Psoas muscle (tissue), 8 donors: ENCODE data around the gene TACSTD2. TPM values are rescaled to one million over a fixed set of nuclear protein-coding genes. Genes with fewer than 3 reads are reported as not detected.

Experiments used
- ATAC-seq, 4 donors: fragments of 200-7000 bp; cut with Tn5 transposase; one replicate each; pipeline ENCODE4 v1.9.1; 2020; ENCODE audit warnings: moderate library complexity in 3 of 4, mild to moderate bottlenecking in 2 of 4
- DNase-seq, 2 donors: peaks; one replicate each; pipeline ENCODE4 v3.0.0-alpha.2; 2020
- H3K27ac ChIP-seq: fragments of 200-600 bp; one replicate; pipeline ENCODE4 v1.8.0; 2022
- H3K27me3 ChIP-seq, 3 donors: fragments of 200-600 bp in 1 of 3; one replicate each; pipeline versions ENCODE4 v1.6.1 to v1.8.0; 2013 to 2022; ENCODE audit warnings: low read length in 2 of 3, mild to moderate bottlenecking in 2 of 3, moderate library complexity in 1 of 3; ENCODE audit not compliant: insufficient read depth in 3 of 3
- H3K36me3 ChIP-seq, 2 donors: fragments of 200-600 bp in 1 of 2; one replicate each; pipeline versions ENCODE4 v1.6.1 to v1.8.0; 2013 to 2022; ENCODE audit warnings: low read depth in 1 of 2, mild to moderate bottlenecking in 1 of 2, moderate library complexity in 1 of 2; ENCODE audit not compliant: insufficient read depth in 1 of 2
- H3K4me1 ChIP-seq: fragments of 200-600 bp; one replicate; pipeline ENCODE4 v1.8.0; 2022
- H3K4me3 ChIP-seq: fragments of 200-600 bp; one replicate; pipeline ENCODE4 v1.8.0; 2022; ENCODE audit warnings: mild to moderate bottlenecking
- H3K9me3 ChIP-seq: fragments of 200-600 bp; one replicate; pipeline ENCODE4 v1.8.0; 2022
- WGBS, 3 donors: extraction: QIAGEN DNeasy Blood & Tissue Kit; methylation state at CpG; one replicate each; pipeline versions ENCODE4 v1.1.6 to v1.1.7; 2013; 5-methylcytosine and 5-hydroxymethylcytosine counted together
- intact Hi-C, 2 donors: fragments of 100-400 bp; cut with DNase I; formaldehyde crosslinking; loops; one replicate each; pipeline versions ENCODE4 v1.11.0 to v1.14.2; 2022
- polyA plus RNA-seq, 3 donors: library from polyadenylated mRNA; stranded (reverse); fragments of 200-250 nt; gene quantifications; one replicate each; pipeline ENCODE4 v1.2.3, GENCODE V29; 2013
- total RNA-seq, 4 donors: library from RNA; stranded (reverse); fragmentation: NEBNext Ultra II Directional in 2 of 4; extraction: Animal tissue kit (Norgen Biotek cat#: 25700) in 2 of 4; gene quantifications; one replicate each; pipeline versions ENCODE4 v1.2.1 to v1.2.4, GENCODE V29; 2021 to 2023
- TF ChIP-seq, protein P1 (sequence below): fragments of 200-600 bp; IDR thresholded peaks from one replicate; pipeline ENCODE4 v1.8.0; 2022; ENCODE audit warnings: antibody characterized with exemption
- donor health status: healthy with polysubstance abuse.
- donor health status: DM: no; HTN: no; CAD: no; lungs with moderate emphysema.
- donor health status: Bipolar disorder and iron deficiency.
- donor health status: healthy.
- donor health status: DM: yes; HTN: yes; CAD: no.
- donor health status: DM: no; HTN: no; CAD: no.
- donor health status: DM: no; HTN: no; CAD: no.
- donor health status: DM: yes; HTN: yes; CAD: no.

TACSTD2 gene
- total and polyA plus RNA-seq, 7 donors, result 0.12 to 0.34 (median 0.22) TPM

DNA sequence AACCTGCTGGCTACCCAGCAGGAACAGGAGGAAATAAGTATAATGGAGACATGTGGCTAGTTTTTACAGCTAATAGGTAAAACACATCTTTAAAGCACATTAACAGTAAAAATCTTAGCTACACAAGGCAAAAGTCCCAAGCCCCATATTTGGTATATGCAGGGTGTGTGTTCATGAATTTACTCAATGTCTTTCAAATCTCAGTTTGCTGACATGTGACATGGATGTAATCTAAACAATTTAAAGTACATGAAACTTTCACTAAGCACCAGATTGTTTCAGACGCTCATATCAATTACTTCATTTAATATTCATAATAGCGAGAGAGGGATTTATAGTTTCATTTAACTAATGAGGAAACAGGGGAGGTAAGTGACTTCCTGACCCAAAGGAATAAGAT, 3.9 kb downstream of the TACSTD2 start:
- ATAC-seq, result no peak
- Histone ChIP-seq H3K4me1 (peaks cover 7% of the 10 kb centered on the region), H3K27ac (no peak overlapping the region), H3K36me3 (no peaks in the 10 kb centered on the region), H3K4me3 (no peak overlapping the region), H3K9me3 (no peaks in the 10 kb centered on the region), H3K27me3 (peaks cover 0 to 44% (median 7%) of the 10 kb centered on the region in 3 donors)
- 58 to 75% (median 71%) methylated on average over 2 of the region's 2 CpGs for WGBS, 3 donors
- TF ChIP-seq, protein P1, sequence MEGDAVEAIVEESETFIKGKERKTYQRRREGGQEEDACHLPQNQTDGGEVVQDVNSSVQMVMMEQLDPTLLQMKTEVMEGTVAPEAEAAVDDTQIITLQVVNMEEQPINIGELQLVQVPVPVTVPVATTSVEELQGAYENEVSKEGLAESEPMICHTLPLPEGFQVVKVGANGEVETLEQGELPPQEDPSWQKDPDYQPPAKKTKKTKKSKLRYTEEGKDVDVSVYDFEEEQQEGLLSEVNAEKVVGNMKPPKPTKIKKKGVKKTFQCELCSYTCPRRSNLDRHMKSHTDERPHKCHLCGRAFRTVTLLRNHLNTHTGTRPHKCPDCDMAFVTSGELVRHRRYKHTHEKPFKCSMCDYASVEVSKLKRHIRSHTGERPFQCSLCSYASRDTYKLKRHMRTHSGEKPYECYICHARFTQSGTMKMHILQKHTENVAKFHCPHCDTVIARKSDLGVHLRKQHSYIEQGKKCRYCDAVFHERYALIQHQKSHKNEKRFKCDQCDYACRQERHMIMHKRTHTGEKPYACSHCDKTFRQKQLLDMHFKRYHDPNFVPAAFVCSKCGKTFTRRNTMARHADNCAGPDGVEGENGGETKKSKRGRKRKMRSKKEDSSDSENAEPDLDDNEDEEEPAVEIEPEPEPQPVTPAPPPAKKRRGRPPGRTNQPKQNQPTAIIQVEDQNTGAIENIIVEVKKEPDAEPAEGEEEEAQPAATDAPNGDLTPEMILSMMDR, result no peak
- intact Hi-C loops, result no loop called here
- no peak for DNase-seq

DNA sequence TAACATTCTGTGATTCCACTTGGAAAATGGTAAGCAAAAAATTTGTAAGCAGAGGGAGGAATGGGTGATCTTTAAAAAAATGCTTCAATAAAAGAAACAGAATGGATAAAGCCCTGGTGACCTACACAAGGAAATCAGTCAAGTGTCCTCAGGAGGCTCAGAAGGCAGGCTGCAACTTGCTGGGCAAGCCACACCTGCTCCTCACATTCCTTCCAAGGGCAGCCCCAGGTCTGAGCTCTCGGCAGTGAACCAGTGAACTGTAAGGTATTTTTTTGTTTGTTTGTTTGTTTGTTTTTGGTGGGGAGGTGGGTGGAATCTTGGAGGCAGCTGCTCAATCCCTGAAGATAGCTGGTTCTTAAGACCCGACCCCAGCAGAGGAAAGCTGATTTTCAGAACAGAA, 4.4 kb downstream of the TACSTD2 start:
- ATAC-seq, result no peak
- TF ChIP-seq, protein P1, result no peak
- H3K4me1 ChIP-seq, result peaks cover 11% of the 10 kb centered on the region
- intact Hi-C loops, result no loop called here
- no peak for DNase-seq
- H3K9me3 ChIP-seq, result no peaks in the 10 kb centered on the region
- H3K36me3 ChIP-seq, result no peaks in the 10 kb centered on the region
- no peak overlapping the region for H3K4me3 ChIP-seq
- H3K27ac ChIP-seq, result no peak overlapping the region
- 52 to 71% (median 67%) methylated on average over 2 of the region's 2 CpGs for WGBS, 3 donors
- H3K27me3 ChIP-seq, result peaks cover 0 to 40% (median 7%) of the 10 kb centered on the region in 3 donors

DNA sequence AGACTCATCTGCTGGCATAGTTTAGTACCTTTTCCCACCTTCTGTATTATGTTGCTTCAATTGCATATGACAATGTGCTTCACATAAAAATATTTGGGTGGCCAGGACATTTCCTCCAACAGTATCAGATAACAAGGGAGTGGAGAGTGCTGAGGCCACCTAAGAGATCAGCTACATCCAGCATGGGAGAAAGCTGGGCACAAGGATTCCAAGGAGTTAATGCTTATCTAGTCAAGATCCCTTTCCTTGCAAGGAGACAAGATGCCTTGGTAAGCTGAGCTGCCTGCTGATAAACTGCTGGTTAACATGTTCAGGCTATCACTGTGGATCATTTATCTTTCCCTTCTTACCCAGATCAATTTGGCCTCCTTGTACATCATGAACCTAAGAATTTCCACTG, 5.4 kb downstream of the TACSTD2 start:
- TF ChIP-seq, protein P1, result no peak
- no peaks in the 10 kb centered on the region for H3K9me3 ChIP-seq
- H3K27ac ChIP-seq, result no peak overlapping the region
- DNase-seq, result no peak
- peaks cover 21% of the 10 kb centered on the region for H3K4me1 ChIP-seq
- no peak overlapping the region for H3K4me3 ChIP-seq
- no peaks in the 10 kb centered on the region for H3K36me3 ChIP-seq
- intact Hi-C loops, result no loop called here
- ATAC-seq, result no peak
- peaks cover 0 to 29% (median 0%) of the 10 kb centered on the region in 3 donors for H3K27me3 ChIP-seq

DNA sequence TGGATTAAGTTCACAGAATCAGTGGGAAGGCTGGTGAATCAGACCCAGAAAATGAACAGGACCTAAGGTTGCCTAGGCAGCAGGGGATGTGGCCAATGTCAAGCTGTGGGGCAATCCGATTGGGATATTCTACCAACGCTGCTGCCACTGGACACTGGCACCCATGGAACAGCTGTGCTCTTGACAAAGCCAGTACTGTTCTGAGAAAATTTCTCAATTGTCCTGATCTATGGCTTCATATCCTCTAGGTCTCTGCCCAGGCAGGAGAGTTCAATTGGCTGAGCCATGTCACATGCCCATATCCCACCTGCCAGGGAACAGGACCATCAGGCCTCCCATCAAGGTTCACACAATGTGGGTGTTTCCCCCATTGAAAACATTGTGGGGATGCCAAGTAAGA, 6.2 kb downstream of the TACSTD2 start:
- 64 to 87% (median 68%) methylated on average over 2 of the region's 2 CpGs for WGBS, 3 donors
- DNase-seq, result no peak

DNA sequence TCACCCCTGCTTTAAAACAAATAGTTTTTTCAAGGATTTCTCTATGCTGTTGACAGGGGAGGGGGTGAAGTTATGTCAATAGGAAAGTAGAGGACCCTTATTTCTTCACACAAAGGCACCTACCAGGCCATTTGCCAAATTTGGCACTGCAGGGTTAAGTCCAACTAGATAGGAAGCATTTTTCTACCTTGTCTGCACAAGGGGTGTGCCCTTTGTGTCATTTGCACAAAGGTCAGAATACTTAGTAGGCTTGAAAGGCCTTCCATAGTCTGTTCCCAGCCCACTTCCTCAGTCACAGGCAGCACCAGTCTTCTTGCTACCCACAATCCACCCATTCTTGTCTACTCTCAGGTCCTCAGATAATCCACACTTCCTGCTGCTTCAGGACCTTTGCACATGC, 7.0 kb downstream of the TACSTD2 start:
- DNase-seq, result no peak
- no peak overlapping the region for H3K27ac ChIP-seq
- H3K4me1 ChIP-seq, result peaks cover 21% of the 10 kb centered on the region
- H3K4me3 ChIP-seq, result no peak overlapping the region
- TF ChIP-seq, protein P1, result no peak
- intact Hi-C loops, result no loop called here
- ATAC-seq, result no peak
- no peaks in the 10 kb centered on the region for H3K9me3 ChIP-seq
- H3K27me3 ChIP-seq, result peaks cover 0 to 14% (median 0%) of the 10 kb centered on the region in 3 donors
- no peaks in the 10 kb centered on the region for H3K36me3 ChIP-seq

More for the DNA sequence above, 6.2 kb downstream of the TACSTD2 start:
- Histone ChIP-seq H3K27me3 (peaks cover 0 to 21% (median 0%) of the 10 kb centered on the region in 3 donors), H3K4me3 (no peak overlapping the region), H3K4me1 (peaks cover 21% of the 10 kb centered on the region), H3K36me3 (no peaks in the 10 kb centered on the region), H3K27ac (no peak overlapping the region), H3K9me3 (no peaks in the 10 kb centered on the region)
- intact Hi-C loops, result no loop called here
- ATAC-seq, result peak in 2 of 4 donors; percentile 50 to 63
- TF ChIP-seq, protein P1, result no peak
